Skeletal muscle satellite cell (primary cell): ENCODE measurements around the gene TGM2.

Experiments used
- H3K27me3 ChIP-seq: 2 replicates; pipeline ENCODE4 v1.7.0; 2013; ENCODE audit warnings: low read length; ENCODE audit not compliant: control insufficient read depth, insufficient read depth
- H3K36me3 ChIP-seq: 2 replicates; pipeline ENCODE4 v1.7.0; 2013; ENCODE audit warnings: mild to moderate bottlenecking, control low read depth, low read length; ENCODE audit not compliant: insufficient read depth
- H3K4me1 ChIP-seq: 2 replicates; pipeline ENCODE4 v1.7.0; 2013; ENCODE audit warnings: low read length; ENCODE audit not compliant: control insufficient read depth, insufficient read depth
- H3K4me2 ChIP-seq: 2 replicates; pipeline ENCODE4 v1.7.0; 2013; ENCODE audit warnings: mild to moderate bottlenecking, low read length
- H3K4me3 ChIP-seq: 2 replicates; pipeline ENCODE4 v1.7.0; 2013; ENCODE audit warnings: low read length
- H3K9ac ChIP-seq: 2 replicates; pipeline ENCODE4 v1.7.0; 2013; ENCODE audit warnings: mild to moderate bottlenecking, low read depth, low read length, moderate library complexity
- H3K9me3 ChIP-seq: replicated peaks from 2 replicates; pipeline ENCODE4 v1.7.0; 2013; ENCODE audit warnings: mild to moderate bottlenecking, control low read depth, low read length

The TGM2 gene

GRCh38 chr20:38197217-38197616 is 32.1 kb upstream of the TGM2 start:
- Histone ChIP-seq H3K4me3 (no peak overlapping the region), H3K4me1 (peaks cover 23% of the 10 kb centered on the region), H3K9ac (no peak overlapping the region), H3K4me2 (no peak overlapping the region), H3K27me3 (no peaks in the 10 kb centered on the region), H3K9me3 (no peaks in the 10 kb centered on the region), H3K36me3 (no peaks in the 10 kb centered on the region)

GRCh38 chr20:38196592-38196991 is 31.5 kb upstream of the TGM2 start:
- Histone ChIP-seq H3K4me3 (no peak overlapping the region), H3K9ac (no peak overlapping the region), H3K4me1 (peaks cover 22% of the 10 kb centered on the region), H3K9me3 (no peaks in the 10 kb centered on the region), H3K36me3 (no peaks in the 10 kb centered on the region), H3K4me2 (no peak overlapping the region), H3K27me3 (no peaks in the 10 kb centered on the region)

DNA sequence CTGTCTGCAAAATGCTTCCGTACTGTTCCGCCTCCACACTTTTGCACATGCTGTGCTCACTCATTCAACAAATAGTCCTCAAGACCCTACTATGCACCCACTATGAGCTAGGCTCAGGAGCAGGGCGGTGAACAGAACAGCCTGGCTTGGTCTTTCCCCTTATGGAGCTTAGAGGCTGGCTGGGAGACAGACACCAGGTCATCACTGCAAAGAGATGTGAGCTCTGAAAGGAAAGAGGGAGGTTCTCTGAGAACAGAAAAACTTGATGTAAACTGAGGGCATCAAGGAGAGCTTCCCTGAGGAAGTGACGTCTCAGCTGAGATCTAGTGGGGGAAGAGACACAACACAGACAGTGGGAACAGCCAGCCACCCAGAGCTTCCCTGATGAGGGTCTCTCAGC is 31.0 kb upstream of the TGM2 start:
- no peaks in the 10 kb centered on the region for H3K27me3 ChIP-seq
- H3K36me3 ChIP-seq: no peaks in the 10 kb centered on the region
- no peak overlapping the region for H3K4me3 ChIP-seq
- H3K4me2 ChIP-seq: no peak overlapping the region
- no peak overlapping the region for H3K9ac ChIP-seq
- H3K9me3 ChIP-seq: no peaks in the 10 kb centered on the region
- H3K4me1 ChIP-seq: peaks cover 17% of the 10 kb centered on the region

GRCh38 chr20:38195521-38195920 is 30.5 kb upstream of the TGM2 start:
- Histone ChIP-seq H3K4me3 (no peak overlapping the region), H3K36me3 (no peaks in the 10 kb centered on the region), H3K27me3 (no peaks in the 10 kb centered on the region), H3K4me2 (no peak overlapping the region), H3K9me3 (no peaks in the 10 kb centered on the region), H3K4me1 (peaks cover 13% of the 10 kb centered on the region), H3K9ac (no peak overlapping the region)

DNA sequence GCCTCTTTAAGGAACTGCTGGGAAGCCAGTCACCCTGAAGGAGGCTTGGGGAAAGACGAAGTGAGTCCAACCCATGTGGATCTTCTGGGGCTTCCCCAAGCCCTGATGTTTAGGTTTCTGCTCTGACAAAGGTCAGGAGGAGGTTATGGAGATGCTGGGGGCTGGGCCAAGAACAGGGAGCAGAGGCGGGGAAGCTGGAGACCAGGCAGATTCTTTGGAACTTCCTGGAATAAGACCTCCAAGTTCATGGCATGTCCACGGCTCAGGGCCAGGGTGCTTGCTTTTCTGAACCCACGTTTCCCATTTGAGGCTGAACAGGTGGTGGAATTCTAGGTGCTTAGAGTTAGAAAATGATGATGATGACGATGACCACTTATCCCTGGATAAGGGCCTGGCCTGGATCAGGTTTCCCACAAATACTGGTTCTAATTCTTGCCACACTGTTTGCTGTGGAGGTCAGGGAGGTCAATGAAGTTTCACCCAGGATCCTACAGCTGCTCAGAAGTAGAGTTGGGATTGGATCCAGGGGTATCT is 30.0 kb upstream of the TGM2 start:
- Histone ChIP-seq H3K36me3 (no peaks in the 10 kb centered on the region), H3K4me1 (peaks cover 12% of the 10 kb centered on the region), H3K4me3 (no peak overlapping the region), H3K4me2 (no peak overlapping the region), H3K9me3 (no peaks in the 10 kb centered on the region), H3K9ac (no peak overlapping the region), H3K27me3 (no peaks in the 10 kb centered on the region)

DNA sequence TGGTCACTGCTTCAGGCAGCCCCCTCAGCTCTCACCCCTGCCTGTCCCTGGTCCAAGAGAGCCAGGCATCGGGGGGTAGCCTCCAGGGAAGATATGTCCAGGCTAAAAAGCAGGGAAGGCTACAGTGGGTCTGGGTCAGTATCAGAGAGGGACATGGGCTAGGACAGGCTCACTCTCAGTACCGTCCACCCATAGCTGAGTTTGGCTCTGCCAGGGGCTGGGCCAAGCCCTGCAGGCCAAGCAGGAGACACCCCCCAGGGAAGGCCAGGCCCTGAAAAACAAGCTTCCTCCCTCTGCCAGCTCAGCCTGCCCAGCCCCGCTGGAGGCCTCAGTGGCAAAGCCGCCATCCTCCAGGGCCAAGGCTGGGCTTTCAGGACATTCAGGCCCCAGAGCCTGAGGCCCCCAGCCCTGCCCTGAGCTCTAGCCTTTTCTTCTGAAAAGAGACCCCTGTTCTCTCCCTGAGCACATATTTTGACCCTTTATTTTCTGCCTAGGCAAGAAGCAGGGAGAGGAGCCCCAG is 28.6 kb upstream of the TGM2 start:
- Histone ChIP-seq H3K27me3 (no peaks in the 10 kb centered on the region), H3K9me3 (no peaks in the 10 kb centered on the region), H3K9ac (no peak overlapping the region), H3K4me3 (no peak overlapping the region), H3K4me2 (no peak overlapping the region), H3K4me1 (peaks cover 7% of the 10 kb centered on the region), H3K36me3 (no peaks in the 10 kb centered on the region)

DNA sequence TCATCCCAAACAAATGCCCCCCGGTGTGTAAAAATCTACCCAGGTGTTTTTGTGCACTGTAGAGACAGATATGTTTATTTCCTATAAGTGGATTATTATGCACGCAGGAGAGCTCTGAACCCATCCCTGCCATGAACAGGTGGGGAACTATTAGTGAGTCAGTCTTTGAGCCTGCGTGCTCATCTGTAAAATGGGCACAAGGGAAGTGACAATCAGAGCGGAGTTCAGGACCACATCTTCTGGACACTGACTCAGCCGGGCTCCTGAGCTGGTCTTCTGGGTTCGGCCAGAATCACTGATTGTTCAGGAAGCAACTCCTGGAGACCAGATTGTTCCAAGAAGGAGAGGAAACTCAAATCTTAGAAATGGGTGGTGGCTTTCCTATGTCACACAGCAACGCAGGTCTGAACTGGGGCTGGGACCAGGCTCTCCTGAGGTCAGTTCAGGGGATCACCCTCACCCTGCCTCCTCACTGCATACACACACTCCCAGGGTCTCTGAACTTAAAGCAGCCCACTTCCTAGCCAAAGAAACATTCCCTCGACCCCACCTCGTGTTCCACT is 27.3 kb upstream of the TGM2 start:
- no peak overlapping the region for H3K4me3 ChIP-seq
- no peaks in the 10 kb centered on the region for H3K36me3 ChIP-seq
- no peaks in the 10 kb centered on the region for H3K9me3 ChIP-seq
- peaks cover 6% of the 10 kb centered on the region for H3K4me1 ChIP-seq
- no peak overlapping the region for H3K9ac ChIP-seq
- no peaks in the 10 kb centered on the region for H3K27me3 ChIP-seq
- H3K4me2 ChIP-seq: no peak overlapping the region

- H3K9me3 ChIP-seq: no peaks in the 10 kb centered on the region
- no peaks in the 10 kb centered on the region for H3K36me3 ChIP-seq
- no peaks in the 10 kb centered on the region for H3K27me3 ChIP-seq
- no peak overlapping the region for H3K4me2 ChIP-seq
- H3K9ac ChIP-seq: no peak overlapping the region
- H3K4me3 ChIP-seq: no peak overlapping the region
- H3K4me1 ChIP-seq: peaks cover 11% of the 10 kb centered on the region
Observed at GRCh38 chr20:38191654-38192053, 26.6 kb upstream of the TGM2 start.

GRCh38 chr20:38190936-38191371 is 25.9 kb upstream of the TGM2 start:
- Histone ChIP-seq H3K9ac (no peak overlapping the region), H3K4me1 (peaks cover 11% of the 10 kb centered on the region), H3K4me2 (no peak overlapping the region), H3K27me3 (no peaks in the 10 kb centered on the region), H3K4me3 (no peak overlapping the region), H3K36me3 (no peaks in the 10 kb centered on the region), H3K9me3 (no peaks in the 10 kb centered on the region)

GRCh38 chr20:38190166-38190565 is 25.1 kb upstream of the TGM2 start:
- no peaks in the 10 kb centered on the region for H3K27me3 ChIP-seq
- peaks cover 11% of the 10 kb centered on the region for H3K4me1 ChIP-seq
- H3K36me3 ChIP-seq: no peaks in the 10 kb centered on the region
- no peaks in the 10 kb centered on the region for H3K9me3 ChIP-seq
- no peak overlapping the region for H3K9ac ChIP-seq
- H3K4me3 ChIP-seq: no peak overlapping the region
- H3K4me2 ChIP-seq: no peak overlapping the region

GRCh38 chr20:38187517-38187916 is 22.4 kb upstream of the TGM2 start:
- Histone ChIP-seq H3K9ac (no peak overlapping the region), H3K4me3 (no peak overlapping the region)

GRCh38 chr20:38186788-38187221 is 21.7 kb upstream of the TGM2 start:
- Histone ChIP-seq H3K4me2 (no peak overlapping the region), H3K9ac (no peak overlapping the region), H3K9me3 (no peaks in the 10 kb centered on the region), H3K27me3 (no peaks in the 10 kb centered on the region), H3K36me3 (no peaks in the 10 kb centered on the region), H3K4me1 (peaks cover 11% of the 10 kb centered on the region), H3K4me3 (no peak overlapping the region)

More at GRCh38 chr20:38187517-38187916, 22.4 kb upstream of the TGM2 start:
- Histone ChIP-seq H3K9me3 (no peaks in the 10 kb centered on the region), H3K4me2 (no peak overlapping the region), H3K4me1 (peaks cover 11% of the 10 kb centered on the region), H3K36me3 (no peaks in the 10 kb centered on the region), H3K27me3 (no peaks in the 10 kb centered on the region)
